Peyer's patch (tissue), 4 donors: ENCODE results near the gene NTN1.

Experiments used
- POLR2A ChIP-seq, 2 donors: fragments of 450-650 bp; IDR thresholded peaks; one replicate each; pipeline ENCODE4 v1.5.1; 2017; ENCODE audit warnings: antibody characterized with exemption in 2 of 2, mild to moderate bottlenecking in 2 of 2, moderate library complexity in 2 of 2
- TF ChIP-seq, protein P1 (sequence below), 6 experiments: fragments of 450-650 bp in 4 of 6; fragments of 200-600 bp in 2 of 6; sonication (generic) in 1 of 6; IDR thresholded peaks; one replicate each; pipeline ENCODE4 v1.5.1; 2017 to 2019; ENCODE audit warnings: antibody characterized with exemption in 6 of 6, mild to moderate bottlenecking in 3 of 6, moderate library complexity in 1 of 6

DNA sequence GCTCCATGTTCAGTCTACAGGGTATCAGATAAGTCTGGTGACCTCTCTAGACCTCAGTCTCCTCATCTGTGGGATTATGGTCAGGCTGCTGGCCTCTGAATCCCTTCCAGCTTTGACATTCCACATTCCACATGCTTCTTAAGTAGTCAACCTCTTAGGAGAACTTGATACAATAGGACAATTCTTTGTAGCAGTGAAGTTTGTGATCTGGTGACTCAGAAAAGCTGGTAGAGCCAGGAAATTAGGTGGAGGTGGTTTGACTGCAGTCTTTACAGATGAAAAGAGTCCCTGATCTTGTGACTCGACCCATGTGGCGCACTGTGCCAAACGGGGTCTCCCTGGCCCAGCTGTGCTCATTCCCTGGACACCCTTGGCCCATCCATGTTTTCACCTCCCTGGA is 147.8 kb downstream of the NTN1 start:
- TF ChIP-seq, protein P1, sequence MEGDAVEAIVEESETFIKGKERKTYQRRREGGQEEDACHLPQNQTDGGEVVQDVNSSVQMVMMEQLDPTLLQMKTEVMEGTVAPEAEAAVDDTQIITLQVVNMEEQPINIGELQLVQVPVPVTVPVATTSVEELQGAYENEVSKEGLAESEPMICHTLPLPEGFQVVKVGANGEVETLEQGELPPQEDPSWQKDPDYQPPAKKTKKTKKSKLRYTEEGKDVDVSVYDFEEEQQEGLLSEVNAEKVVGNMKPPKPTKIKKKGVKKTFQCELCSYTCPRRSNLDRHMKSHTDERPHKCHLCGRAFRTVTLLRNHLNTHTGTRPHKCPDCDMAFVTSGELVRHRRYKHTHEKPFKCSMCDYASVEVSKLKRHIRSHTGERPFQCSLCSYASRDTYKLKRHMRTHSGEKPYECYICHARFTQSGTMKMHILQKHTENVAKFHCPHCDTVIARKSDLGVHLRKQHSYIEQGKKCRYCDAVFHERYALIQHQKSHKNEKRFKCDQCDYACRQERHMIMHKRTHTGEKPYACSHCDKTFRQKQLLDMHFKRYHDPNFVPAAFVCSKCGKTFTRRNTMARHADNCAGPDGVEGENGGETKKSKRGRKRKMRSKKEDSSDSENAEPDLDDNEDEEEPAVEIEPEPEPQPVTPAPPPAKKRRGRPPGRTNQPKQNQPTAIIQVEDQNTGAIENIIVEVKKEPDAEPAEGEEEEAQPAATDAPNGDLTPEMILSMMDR (IDR thresholded peaks at IDR 0.05): no peak
- TF ChIP-seq POLR2A (IDR thresholded peaks at IDR 0.05): no peak
